ENCODE measurements around the gene MAST3.

The MAST3 gene

GRCh38 chr19:18191640-18192062, 94.1 kb downstream of the MAST3 start:
- DNase-seq (ENCODE audit: low spot score): no peak

- peak; percentile 100 for DNase-seq (ENCODE audit: low spot score)
These were observed 95.3 kb downstream of the MAST3 start, which contains the start of gene MPV17L2 for GRCh38 chr19:18192673-18193387. Gene MPV17L2 (plus strand): TSS chr19:18193218. CDS start chr19:18193282, 64 bp downstream.

- peak; percentile 43 for DNase-seq (ENCODE audit: low spot score)
These were observed 96.0 kb downstream of the MAST3 start for GRCh38 chr19:18193388-18194180.

GRCh38 chr19:18194181-18194530, 96.6 kb downstream of the MAST3 start:
- no peak for DNase-seq (ENCODE audit: low spot score)

- peak; percentile 60 for DNase-seq (ENCODE audit: low spot score)
These were observed 97.1 kb downstream of the MAST3 start for GRCh38 chr19:18194554-18195238.

GRCh38 chr19:18196511-18196845, 98.9 kb downstream of the MAST3 start:
- no peak for DNase-seq (ENCODE audit: low spot score)

GRCh38 chr19:18197306-18197705, 99.7 kb downstream of the MAST3 start:
- DNase-seq (ENCODE audit: low spot score): no peak

- no peak for DNase-seq (ENCODE audit: low spot score)
These were observed 100.4 kb downstream of the MAST3 start for GRCh38 chr19:18197941-18198340.

GRCh38 chr19:18198374-18198773, 100.8 kb downstream of the MAST3 start:
- no peak for DNase-seq (ENCODE audit: low spot score)

All from NAMALWA (cell line).